IPS-NIHi7 (cell line): Measurements from ENCODE around the gene CLIP2.
"Not testable (repeated sequence)": the region's sequence is repeated elsewhere in the genome, so short reads cannot be mapped to it uniquely, and the experiment has no call there.

Experiments
- DNase-seq: peaks from one replicate; pipeline ENCODE4 v3.0.0; 2012; ENCODE audit warnings: mixed read lengths; ENCODE audit errors: extremely low spot score

Gene CLIP2

DNA sequence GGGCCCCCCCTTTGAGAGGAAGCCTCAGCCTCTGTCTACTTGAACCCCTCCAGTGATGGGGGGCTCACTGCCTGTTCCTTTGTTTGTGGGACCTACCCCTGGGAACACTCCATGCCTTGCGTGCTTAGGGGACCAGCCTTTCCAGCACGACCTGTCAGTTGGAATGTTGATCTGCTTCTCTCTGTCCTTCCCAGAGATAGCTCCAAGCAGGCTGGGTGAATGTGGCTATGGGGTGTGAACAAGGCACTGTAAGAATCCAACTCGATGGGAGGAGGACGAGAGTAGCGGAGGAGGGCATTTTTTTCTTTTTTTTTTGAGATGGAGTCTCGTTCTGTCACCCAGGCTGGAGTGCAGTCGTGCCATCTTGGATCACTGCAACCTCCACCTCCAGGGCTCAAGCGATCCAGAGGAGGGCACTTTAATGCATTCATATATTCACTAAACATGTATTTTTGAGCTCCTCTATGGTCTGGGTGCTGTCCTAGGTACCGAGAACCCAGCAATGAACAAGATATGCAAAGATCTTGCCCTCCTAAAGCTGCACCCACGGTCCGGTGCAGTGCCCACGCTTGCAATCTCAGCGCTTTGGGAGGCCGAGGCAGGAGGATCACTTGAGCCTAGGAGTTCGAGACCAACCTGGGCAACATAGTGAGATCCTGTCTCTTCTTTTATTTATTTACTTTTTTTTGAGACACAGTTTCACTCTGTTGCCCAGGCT lies 8.5 kb downstream of the CLIP2 start:
- no peak for DNase-seq

DNA sequence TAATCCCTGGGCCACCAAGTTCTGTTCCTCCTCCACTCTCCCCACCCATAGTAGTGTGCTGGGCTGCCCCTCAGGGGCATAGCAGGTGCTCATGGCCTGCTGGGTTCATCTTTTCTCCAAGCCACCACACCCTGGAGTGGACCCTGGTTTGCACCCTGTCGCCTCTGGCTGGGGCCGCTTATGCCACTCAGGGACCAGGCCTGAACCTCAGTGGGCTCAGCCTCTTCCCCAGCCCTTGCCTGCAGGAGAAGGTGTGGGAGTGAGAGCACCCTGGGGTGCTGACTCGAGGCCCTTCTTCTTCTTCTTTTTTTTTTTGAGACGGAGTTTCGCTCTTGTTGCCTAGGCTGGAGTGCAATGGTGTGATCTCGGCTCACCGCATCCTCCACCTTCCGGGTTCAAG lies 10.2 kb downstream of the CLIP2 start:
- no peak for DNase-seq

DNA sequence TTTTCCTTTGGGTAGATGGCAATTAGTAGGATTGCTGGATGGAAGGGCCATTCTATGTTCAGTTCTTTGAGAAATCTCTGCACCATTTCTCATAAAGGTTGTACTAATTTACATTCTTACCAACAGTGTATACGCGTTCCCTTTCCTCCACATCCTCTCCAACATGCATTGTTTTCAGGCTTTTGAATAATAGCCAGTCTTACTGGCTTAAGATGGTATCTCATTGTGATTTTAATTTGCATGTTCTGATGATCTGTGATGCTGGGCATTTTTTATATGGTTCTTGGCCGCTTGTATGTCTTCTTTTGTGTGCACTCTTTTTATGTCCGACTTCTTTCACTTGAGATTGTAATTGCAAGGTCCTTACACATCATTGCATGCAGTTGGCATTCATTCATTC lies 11.7 kb downstream of the CLIP2 start:
- no peak for DNase-seq

DNA sequence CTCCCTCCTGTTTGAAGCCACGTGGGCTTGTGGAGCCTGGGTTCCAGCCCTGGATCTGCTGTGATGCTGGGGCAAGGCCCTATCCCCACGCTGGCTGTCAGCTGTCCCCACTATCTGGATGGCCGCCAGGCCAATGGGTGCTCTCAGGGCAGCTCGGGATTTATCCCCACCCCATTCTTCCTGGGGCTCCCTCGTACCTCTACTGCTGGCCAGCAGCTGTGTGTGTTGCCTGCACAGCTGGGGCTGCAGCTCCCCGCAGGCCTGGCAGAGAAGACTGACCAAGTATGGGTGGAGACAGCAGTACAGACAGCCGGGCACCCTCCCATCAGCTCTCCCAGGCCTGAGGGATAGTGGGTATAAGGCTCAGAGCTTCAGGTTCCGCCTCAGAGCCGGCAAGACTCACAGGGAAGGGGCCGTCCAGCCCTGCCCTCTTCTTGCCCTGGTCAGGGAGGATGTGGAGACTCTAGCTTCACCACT lies 13.6 kb downstream of the CLIP2 start:
- no peak for DNase-seq

- DNase-seq = no peak
Measured at GRCh38 chr7:74304550-74304949, 15.3 kb downstream of the CLIP2 start.

DNA sequence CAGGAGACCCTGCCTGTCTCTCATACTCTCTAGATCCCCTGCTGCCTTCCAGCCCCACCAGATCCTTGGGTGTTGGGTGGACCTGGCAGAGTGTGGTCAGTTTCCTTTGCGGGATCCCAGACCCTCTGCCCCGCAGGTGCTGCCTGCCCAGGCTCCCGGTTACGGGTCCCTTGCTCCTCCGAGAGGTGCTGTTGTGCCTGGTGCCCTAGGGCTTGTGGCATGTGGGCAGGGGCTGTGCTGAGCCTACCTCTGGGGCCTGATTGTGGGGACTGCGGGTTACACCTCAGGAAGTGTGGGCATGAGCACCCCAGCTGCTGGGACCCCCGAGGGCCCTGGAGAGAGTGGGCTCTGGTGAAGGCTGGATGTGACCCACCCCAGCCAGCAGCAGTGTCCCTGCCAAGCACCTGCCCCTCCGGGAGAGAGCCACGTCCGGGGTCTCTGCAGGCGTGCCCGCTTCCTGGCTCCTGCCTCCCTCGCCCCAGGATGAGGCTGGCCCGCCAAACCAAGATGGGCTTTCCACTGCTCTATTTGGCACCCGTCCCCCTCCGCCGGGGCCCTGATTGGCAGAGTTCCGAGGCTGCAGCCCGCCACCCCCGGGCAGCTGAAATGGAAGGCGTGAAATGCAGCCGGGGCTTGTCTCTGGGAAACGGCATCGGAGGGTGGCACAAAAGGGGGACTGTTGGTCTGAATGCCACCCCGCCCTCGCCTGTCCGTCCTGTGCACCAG lies 17.0 kb downstream of the CLIP2 start:
- no peak for DNase-seq

DNA sequence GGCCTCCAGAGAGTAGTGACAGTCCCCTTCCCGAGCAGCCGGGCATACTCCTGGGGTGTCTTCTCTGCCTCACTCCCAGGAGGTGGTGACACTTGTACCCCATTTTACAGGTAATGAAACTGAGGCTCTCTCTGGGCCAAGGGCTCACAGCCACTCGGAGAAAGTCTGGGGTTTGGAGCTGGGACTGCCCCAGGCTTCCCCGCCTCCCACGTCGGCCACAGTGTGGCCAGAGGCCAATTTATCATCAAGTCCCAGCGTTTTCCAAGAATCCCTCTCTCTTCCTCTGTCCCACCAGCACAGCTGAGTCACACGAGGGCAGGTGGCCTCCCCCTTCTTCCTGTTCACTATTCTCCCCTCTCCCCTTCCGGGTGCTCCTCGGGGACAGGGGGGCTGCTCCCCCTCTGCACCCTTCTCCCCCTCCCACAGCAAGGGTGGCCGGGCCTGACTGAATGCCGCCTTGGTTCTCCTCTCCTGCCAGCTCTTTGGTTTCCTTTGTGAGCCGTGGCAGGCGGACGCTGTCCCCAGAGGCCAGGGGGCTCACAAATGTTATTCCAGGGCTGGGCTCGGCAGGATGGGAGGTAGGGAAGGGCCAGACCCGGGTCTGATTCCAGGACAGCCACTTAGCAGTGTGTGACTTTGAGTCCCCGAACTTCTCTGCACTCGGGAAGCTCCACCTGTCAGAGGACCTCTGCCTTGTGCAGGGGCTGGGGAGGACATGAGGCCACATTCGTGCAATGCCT lies 17.7 kb downstream of the CLIP2 start:
- no peak for DNase-seq

- no peak for DNase-seq
Measured at GRCh38 chr7:74307738-74308505, 18.7 kb downstream of the CLIP2 start.

GRCh38 chr7:74309181-74309580 lies 20.0 kb downstream of the CLIP2 start:
- no peak for DNase-seq

GRCh38 chr7:74311305-74311744 lies 22.1 kb downstream of the CLIP2 start:
- DNase-seq = no peak

DNA sequence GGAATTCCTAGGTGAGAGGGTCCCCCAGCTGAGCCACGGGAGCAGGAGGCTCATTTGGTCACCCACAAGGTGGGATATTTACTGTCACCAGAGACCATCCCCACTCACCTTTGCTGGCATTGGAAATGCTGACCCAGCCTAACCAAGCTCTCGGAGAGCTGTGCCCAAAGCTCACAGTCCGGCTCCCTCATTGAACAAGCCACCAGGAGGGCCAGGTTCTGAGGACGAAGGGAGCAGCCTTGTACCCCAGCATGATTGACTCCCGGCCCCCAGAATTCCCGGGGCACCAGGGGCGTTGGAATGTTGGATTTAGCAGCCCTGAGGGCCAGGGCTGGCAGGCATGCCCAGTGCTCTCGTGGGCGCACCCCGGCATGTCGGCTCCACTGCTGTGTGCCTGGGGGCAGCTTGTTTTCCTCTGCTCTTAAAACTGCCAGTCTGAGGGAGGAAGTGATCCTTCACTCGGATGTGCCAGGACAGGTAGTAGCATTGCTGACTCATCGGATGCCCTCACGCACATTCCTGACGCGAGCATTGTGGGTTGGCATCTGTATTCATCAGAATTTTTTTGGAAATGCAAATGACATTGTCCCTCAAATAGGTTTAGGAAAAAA lies 23.3 kb downstream of the CLIP2 start:
- no peak for DNase-seq

GRCh38 chr7:74315891-74316290 lies 26.7 kb downstream of the CLIP2 start:
- DNase-seq = not testable (repeated sequence)

GRCh38 chr7:74317146-74317782 lies 28.1 kb downstream of the CLIP2 start:
- no peak for DNase-seq

- no peak for DNase-seq
Measured at GRCh38 chr7:74318043-74318442, 28.8 kb downstream of the CLIP2 start.

GRCh38 chr7:74320645-74321221 lies 31.5 kb downstream of the CLIP2 start:
- DNase-seq = peak; percentile 41

DNA sequence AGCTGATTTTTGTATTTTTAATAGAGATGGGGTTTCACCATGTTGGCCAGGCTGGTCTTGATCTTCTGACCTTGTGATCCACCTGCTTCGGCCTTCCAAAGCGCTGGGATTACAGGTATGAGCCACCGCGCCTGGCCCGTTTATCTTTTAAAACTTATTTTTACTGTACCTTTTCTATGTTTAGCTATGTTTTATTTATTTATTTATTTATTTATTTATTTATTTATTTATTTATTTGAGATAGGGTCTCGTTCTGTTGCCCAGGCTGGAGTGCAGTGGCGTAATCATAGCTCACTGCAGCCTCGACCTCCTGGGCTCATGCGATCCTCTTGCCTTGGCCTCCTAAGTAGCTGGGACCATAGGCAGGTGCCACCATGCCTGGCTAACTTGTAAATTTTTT lies 33.7 kb downstream of the CLIP2 start:
- DNase-seq = not testable (repeated sequence)

DNA sequence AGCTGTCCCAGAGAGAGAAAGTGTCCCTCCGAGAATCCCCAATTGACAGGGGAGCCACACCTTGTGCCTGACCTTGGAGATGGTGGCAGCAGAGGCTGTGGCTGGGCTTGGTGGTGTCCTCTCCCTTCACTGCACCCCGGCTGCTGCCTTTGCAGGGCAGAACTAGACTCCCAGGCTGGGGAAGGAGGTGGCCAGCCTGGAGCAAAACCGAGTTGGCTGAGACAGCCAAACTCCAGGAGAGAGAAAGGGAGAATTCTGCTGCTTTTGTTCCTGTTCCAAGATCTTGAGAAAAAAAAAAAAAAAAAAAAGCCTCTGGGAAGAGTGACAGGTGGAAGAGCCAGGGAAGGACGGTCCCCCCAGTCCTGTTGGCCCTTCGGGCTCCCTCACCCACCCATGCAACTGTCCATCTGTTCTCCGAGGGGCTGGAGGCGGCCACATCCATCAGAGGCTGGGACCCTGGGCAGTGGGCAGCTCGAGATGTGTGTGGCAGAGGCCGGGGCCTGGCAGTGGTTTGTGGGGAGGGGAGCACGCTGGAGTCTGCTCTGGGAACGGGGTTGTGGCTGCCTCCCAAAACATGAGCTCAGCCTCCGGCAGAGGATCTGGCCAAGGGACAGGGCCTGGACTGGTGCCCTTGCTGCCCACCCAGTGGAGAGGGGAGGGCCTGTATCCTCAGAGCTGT lies 35.5 kb downstream of the CLIP2 start:
- DNase-seq = no peak

- no peak for DNase-seq
Measured at GRCh38 chr7:74325210-74325565, 36.0 kb downstream of the CLIP2 start.

GRCh38 chr7:74329225-74329624 lies 40.0 kb downstream of the CLIP2 start:
- DNase-seq = no peak
